ENCODE data around the gene AP1G2. TPM values are rescaled to one million over a fixed set of nuclear protein-coding genes. Genes with fewer than 3 reads are reported as not detected.
A peak's percentile ranks its signal among the peaks of the same experiment; 100 is the strongest.

Gene AP1G2
- total and polyA plus RNA-seq, 2 donors: 55.0 to 313 TPM

DNA sequence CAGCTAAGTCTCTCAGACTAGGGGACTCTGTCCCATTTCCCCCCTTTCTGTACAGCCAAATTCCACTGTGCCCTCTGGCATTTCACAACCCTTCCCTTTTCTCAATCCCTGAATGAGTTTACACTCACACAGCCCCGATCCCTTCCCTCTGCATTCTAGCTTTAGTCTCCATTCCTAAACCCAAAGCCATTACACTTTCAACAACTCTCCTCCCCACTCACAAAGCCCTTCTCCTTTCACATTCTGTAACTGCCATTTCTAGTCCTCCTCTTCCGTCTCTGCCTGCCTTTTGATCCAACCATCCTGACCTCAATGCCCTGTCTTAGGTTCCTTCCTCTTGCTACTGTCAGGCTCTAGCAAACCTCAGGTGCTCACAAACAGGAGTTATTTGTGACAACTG is 19.7 kb downstream of the AP1G2 start:
- Histone ChIP-seq H3K4me3 (ENCODE audit: low read length in 2 of 2) (no peak overlapping the region), H3K27me3 (ENCODE audit: control insufficient read depth in 2 of 2, insufficient read depth in 1 of 2, low read length in 1 of 2) (peaks cover 14 to 46% of the 10 kb centered on the region in 2 donors), H3K27ac (ENCODE audit: low read depth in 1 of 2, low read length in 1 of 2) (no peak overlapping the region), H3K4me1 (ENCODE audit: control insufficient read depth in 2 of 2, insufficient read depth in 2 of 2, low read length in 2 of 2) (peaks cover 2 to 13% of the 10 kb centered on the region in 2 donors), H3K36me3 (ENCODE audit: control insufficient read depth in 2 of 2, insufficient read depth in 2 of 2, low read length in 1 of 2) (no peaks in the 10 kb centered on the region), H3K9me3 (ENCODE audit: control insufficient read depth in 2 of 2, insufficient read depth in 1 of 2, low read length in 1 of 2) (no peaks in the 10 kb centered on the region)
- 89% methylated on average over 2 of the region's 2 CpGs for WGBS
- DNase-seq (ENCODE audit: low read depth in 6 of 9, low spot score in 9 of 9): no peak

DNA sequence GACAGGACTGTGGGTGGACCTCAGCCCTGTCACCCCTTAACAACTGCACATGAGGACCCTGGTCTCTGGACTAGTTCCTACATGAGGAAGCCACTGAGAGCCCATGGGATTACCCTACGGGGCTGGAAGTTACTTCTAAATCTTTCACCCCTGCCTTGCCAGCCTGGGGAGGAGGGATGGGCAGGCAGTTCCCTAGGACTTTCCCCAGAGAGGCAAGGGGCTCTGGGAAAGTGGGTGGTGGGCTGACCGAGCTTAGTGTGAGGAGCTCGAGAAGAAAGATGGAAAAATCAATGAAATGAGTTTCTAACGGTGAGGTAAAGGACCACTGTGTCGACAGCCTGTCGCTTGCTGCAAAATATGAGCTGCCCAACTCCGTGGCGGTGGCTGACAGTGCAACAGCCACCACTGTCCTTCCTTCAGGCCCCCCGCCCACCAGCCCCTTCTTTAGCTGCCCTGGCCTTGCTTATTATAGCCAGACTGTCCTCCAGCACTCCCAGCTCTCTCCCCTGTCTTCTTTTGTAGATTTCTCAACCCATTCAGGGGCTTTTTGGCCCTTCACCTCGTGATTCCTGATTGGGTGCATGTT is 21.0 kb downstream of the AP1G2 start:
- Histone ChIP-seq H3K4me1 (ENCODE audit: control insufficient read depth in 2 of 2, insufficient read depth in 2 of 2, low read length in 2 of 2) (peaks cover 0 to 8% of the 10 kb centered on the region in 2 donors), H3K4me3 (ENCODE audit: low read length in 2 of 2) (no peak overlapping the region), H3K36me3 (ENCODE audit: control insufficient read depth in 2 of 2, insufficient read depth in 2 of 2, low read length in 1 of 2) (no peaks in the 10 kb centered on the region), H3K27me3 (ENCODE audit: control insufficient read depth in 2 of 2, insufficient read depth in 1 of 2, low read length in 1 of 2) (peaks cover 14 to 45% of the 10 kb centered on the region in 2 donors), H3K27ac (ENCODE audit: low read depth in 1 of 2, low read length in 1 of 2) (no peak overlapping the region), H3K9me3 (ENCODE audit: control insufficient read depth in 2 of 2, insufficient read depth in 1 of 2, low read length in 1 of 2) (no peaks in the 10 kb centered on the region)
- no peak for DNase-seq (ENCODE audit: low read depth in 6 of 9, low spot score in 9 of 9)
- WGBS: 93% methylated on average over 10 of the region's 10 CpGs

DNA sequence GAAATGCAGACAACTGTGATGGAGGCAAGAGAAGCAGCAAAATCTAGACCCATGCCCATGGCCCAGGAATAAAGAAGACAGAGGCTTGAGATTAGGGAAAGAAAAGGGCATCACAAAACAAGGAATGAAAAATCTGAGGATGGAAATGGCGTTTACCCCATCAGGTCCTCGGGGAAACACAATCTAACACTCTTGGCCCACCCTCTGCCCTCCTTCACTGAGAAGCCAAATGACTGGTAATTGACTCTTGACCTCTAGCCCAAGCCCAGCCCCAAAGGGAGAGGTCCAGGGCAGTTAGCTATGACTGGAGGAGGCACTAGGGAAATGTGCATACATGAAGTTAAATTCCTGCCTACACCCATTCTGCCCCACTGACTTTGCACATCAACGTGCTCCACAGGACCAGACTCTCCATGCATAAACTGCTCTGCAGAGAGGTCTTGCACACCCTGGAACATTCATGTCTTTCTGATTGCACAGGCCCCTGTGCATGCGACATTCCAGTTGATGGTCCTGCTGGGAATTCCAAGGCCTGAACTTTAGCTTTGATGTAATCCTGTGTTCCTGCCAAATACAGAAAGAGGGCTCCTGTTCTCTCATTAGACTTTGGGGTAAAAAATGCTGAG is 21.7 kb downstream of the AP1G2 start:
- no peaks in the 10 kb centered on the region for H3K36me3 ChIP-seq (ENCODE audit: control insufficient read depth in 2 of 2, insufficient read depth in 2 of 2, low read length in 1 of 2)
- no peak for DNase-seq (ENCODE audit: low read depth in 6 of 9, low spot score in 9 of 9)
- peaks cover 0 to 5% of the 10 kb centered on the region in 2 donors for H3K4me1 ChIP-seq (ENCODE audit: control insufficient read depth in 2 of 2, insufficient read depth in 2 of 2, low read length in 2 of 2)
- no peaks in the 10 kb centered on the region for H3K9me3 ChIP-seq (ENCODE audit: control insufficient read depth in 2 of 2, insufficient read depth in 1 of 2, low read length in 1 of 2)
- 96% methylated on average over 4 of the region's 4 CpGs for WGBS
- H3K27me3 ChIP-seq (ENCODE audit: control insufficient read depth in 2 of 2, insufficient read depth in 1 of 2, low read length in 1 of 2): peaks cover 14 to 38% of the 10 kb centered on the region in 2 donors
- no peak overlapping the region for H3K4me3 ChIP-seq (ENCODE audit: low read length in 2 of 2)
- H3K27ac ChIP-seq (ENCODE audit: low read depth in 1 of 2, low read length in 1 of 2): no peak overlapping the region

DNA sequence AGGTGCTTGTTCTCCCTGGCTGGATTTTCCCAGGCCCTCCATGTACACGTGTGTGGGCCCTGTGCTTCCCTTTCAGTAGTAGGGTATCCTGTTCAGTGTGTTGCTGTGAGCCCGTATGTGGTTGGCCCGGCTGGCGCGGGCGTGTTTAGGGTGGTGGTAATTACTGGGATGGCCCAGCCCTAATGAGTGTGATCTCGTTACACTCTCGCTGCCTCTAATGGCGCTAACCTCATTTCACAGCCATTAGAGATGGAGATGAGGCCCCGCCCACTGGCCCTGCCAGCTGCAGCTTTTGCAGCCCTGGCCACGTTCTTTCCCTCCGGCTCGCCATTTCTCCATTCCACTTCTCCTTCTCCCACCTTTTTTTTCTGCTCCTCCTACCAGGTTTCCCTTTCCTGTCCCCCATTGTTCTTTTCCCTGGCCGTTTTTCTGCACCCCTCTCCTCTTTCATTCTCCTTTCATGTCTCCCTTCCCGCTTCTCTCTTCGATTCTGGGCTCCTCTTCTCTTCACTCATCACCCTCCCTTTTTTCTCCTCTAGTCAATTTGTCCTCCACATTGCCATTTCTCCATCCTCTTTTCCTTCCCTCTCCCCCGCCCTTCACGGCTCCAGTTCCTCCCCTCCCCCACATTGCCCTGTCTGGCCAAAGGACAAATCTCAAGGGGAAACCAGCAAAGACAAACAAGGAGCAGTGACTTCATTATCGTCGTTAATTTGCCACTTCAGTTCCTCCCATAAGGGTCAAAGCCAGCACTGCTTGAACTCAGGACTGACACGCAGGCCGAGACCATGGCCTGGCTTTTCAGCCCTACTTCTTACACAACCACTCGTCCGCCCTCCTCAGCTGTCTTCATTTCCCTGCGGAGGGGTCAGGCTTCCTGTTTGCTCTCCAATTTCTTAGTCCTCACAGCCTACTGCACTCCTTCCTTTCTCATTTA is 22.8 kb downstream of the AP1G2 start:
- Histone ChIP-seq H3K27me3 (ENCODE audit: control insufficient read depth in 2 of 2, insufficient read depth in 1 of 2, low read length in 1 of 2) (peaks cover 5 to 28% of the 10 kb centered on the region in 2 donors), H3K36me3 (ENCODE audit: control insufficient read depth in 2 of 2, insufficient read depth in 2 of 2, low read length in 1 of 2) (no peaks in the 10 kb centered on the region), H3K27ac (ENCODE audit: low read depth in 1 of 2, low read length in 1 of 2) (no peak overlapping the region), H3K4me3 (ENCODE audit: low read length in 2 of 2) (no peak overlapping the region), H3K9me3 (ENCODE audit: control insufficient read depth in 2 of 2, insufficient read depth in 1 of 2, low read length in 1 of 2) (no peaks in the 10 kb centered on the region), H3K4me1 (ENCODE audit: control insufficient read depth in 2 of 2, insufficient read depth in 2 of 2, low read length in 2 of 2) (no peaks in the 10 kb centered on the region)
- no peak for DNase-seq (ENCODE audit: low read depth in 6 of 9, low spot score in 9 of 9)
- 85% methylated on average over 25 of the region's 25 CpGs for WGBS

DNA sequence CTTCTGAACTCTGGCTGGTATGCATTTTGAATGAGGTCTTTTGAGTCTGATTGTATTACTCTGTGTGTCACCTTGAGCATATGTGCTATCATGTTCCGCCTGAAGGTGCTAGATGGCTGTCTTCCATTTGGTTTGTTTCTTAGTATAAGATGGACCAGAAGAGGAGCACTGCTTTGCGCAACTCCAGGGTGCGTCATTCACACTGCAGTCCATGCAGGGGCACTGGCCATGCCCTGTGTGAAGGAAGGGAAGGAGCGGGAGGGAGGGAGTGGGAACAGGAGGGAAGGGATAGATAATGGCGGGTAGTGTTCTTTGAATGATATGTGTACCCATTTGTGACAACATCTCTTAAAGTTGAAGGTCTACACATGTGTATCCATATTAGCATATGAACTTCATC is 24.2 kb downstream of the AP1G2 start:
- peaks cover 0 to 14% of the 10 kb centered on the region in 2 donors for H3K27me3 ChIP-seq (ENCODE audit: control insufficient read depth in 2 of 2, insufficient read depth in 1 of 2, low read length in 1 of 2)
- no peaks in the 10 kb centered on the region for H3K9me3 ChIP-seq (ENCODE audit: control insufficient read depth in 2 of 2, insufficient read depth in 1 of 2, low read length in 1 of 2)
- WGBS: 98% methylated on average over 5 of the region's 5 CpGs
- H3K4me3 ChIP-seq (ENCODE audit: low read length in 2 of 2): no peak overlapping the region
- no peaks in the 10 kb centered on the region for H3K36me3 ChIP-seq (ENCODE audit: control insufficient read depth in 2 of 2, insufficient read depth in 2 of 2, low read length in 1 of 2)
- DNase-seq (ENCODE audit: low read depth in 6 of 9, low spot score in 9 of 9): no peak
- no peak overlapping the region for H3K27ac ChIP-seq (ENCODE audit: low read depth in 1 of 2, low read length in 1 of 2)
- H3K4me1 ChIP-seq (ENCODE audit: control insufficient read depth in 2 of 2, insufficient read depth in 2 of 2, low read length in 2 of 2): no peaks in the 10 kb centered on the region

DNA sequence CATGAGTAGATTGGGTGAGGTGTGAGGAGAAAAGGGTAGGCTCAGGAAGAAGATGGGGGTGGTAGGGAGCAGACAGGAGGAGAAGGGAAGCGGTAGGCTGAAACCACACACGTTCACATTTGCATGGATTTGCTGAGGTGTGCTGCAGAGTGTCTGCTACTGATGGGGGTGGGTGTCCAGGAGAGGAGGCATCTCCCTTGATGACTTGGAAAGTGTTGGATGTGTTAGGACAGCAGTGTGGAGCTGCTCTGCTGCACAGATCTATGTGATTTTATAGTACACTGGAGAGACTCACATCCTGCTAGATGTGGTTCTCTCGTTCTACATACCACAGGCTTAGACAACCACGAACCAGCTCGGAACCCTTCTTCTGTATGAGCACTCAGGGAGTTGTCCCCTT is 25.3 kb downstream of the AP1G2 start:
- no peaks in the 10 kb centered on the region for H3K36me3 ChIP-seq (ENCODE audit: control insufficient read depth in 2 of 2, insufficient read depth in 2 of 2, low read length in 1 of 2)
- DNase-seq (ENCODE audit: low read depth in 6 of 9, low spot score in 9 of 9): no peak
- H3K27me3 ChIP-seq (ENCODE audit: control insufficient read depth in 2 of 2, insufficient read depth in 1 of 2, low read length in 1 of 2): peaks cover 0 to 2% of the 10 kb centered on the region in 2 donors
- no peaks in the 10 kb centered on the region for H3K9me3 ChIP-seq (ENCODE audit: control insufficient read depth in 2 of 2, insufficient read depth in 1 of 2, low read length in 1 of 2)
- no peak overlapping the region for H3K27ac ChIP-seq (ENCODE audit: low read depth in 1 of 2, low read length in 1 of 2)
- 89% methylated on average over 5 of the region's 5 CpGs for WGBS
- no peak overlapping the region for H3K4me3 ChIP-seq (ENCODE audit: low read length in 2 of 2)
- H3K4me1 ChIP-seq (ENCODE audit: control insufficient read depth in 2 of 2, insufficient read depth in 2 of 2, low read length in 2 of 2): no peaks in the 10 kb centered on the region

DNA sequence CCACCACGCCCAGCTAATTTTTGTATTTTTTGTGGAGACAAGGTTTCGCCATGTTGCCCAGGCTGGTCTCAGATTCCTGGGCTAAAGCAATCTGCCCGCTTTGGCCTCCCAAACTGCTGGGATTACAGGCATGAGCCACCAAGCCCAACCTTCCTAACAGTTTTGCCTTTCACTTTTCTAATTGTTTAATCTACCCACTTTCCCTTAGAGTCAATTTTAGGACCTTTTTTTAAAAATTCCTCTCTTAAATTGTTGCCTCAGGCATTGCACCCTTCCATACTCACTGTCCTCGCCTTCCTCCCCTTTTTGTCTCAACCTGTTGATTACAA is 27.5 kb downstream of the AP1G2 start:
- no peak for DNase-seq (ENCODE audit: low read depth in 6 of 9, low spot score in 9 of 9)
- no peak overlapping the region for H3K4me3 ChIP-seq (ENCODE audit: low read length in 2 of 2)
- no peak overlapping the region for H3K27ac ChIP-seq (ENCODE audit: low read depth in 1 of 2, low read length in 1 of 2)
- H3K27me3 ChIP-seq (ENCODE audit: control insufficient read depth in 2 of 2, insufficient read depth in 1 of 2, low read length in 1 of 2): no peaks in the 10 kb centered on the region
- H3K36me3 ChIP-seq (ENCODE audit: control insufficient read depth in 2 of 2, insufficient read depth in 2 of 2, low read length in 1 of 2): no peaks in the 10 kb centered on the region
- no peaks in the 10 kb centered on the region for H3K9me3 ChIP-seq (ENCODE audit: control insufficient read depth in 2 of 2, insufficient read depth in 1 of 2, low read length in 1 of 2)
- no peaks in the 10 kb centered on the region for H3K4me1 ChIP-seq (ENCODE audit: control insufficient read depth in 2 of 2, insufficient read depth in 2 of 2, low read length in 2 of 2)
- WGBS: 96% methylated on average over 4 of the region's 4 CpGs

DNA sequence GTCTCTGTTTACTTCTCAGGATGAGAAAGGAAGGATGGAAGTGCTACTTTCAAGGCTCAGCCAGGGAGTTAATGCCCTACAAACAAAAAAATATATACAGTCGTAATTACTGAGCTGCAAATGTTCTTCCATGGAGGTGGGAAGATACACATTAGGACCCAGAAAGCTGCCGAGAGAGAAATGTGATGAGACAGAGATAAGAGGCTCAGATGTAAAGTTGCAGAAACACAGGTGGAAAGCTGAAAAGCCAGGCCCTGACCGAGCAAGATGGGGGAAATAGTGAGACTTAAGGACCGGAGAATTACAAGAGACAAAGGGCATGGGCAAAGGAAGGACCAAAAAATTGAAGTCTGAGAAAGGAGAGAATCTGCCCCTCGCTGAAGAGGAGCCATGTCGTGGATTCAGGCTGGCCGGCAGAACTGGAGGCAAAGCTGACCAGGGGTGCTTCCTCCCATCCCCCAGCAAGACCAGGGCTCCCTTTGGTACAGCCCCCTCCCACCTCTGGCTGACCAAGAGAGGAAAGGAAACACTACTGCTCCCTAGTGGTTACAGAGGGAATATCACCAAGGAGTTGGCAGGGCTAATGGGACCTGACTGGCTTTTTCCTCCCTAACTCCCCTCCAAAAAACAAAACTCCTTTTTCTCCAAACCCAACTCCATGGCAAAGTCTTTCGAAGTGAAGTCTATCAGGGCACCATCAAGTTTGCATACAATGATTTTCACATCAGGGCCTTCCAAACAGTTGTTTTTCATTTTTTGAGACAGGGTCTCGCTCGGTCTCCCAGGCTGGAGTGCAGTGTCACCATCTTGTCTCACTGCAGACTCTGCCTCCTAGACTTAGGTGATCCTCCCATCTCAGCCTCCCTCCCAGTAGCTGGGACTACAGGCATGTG is 28.1 kb downstream of the AP1G2 start:
- H3K4me3 ChIP-seq (ENCODE audit: low read length in 2 of 2): no peak overlapping the region
- no peaks in the 10 kb centered on the region for H3K27me3 ChIP-seq (ENCODE audit: control insufficient read depth in 2 of 2, insufficient read depth in 1 of 2, low read length in 1 of 2)
- no peaks in the 10 kb centered on the region for H3K36me3 ChIP-seq (ENCODE audit: control insufficient read depth in 2 of 2, insufficient read depth in 2 of 2, low read length in 1 of 2)
- H3K27ac ChIP-seq (ENCODE audit: low read depth in 1 of 2, low read length in 1 of 2): no peak overlapping the region
- DNase-seq (ENCODE audit: low read depth in 6 of 9, low spot score in 9 of 9): peak in 6 of 9 donors; percentile 23 to 60 (median 46)
- no peaks in the 10 kb centered on the region for H3K9me3 ChIP-seq (ENCODE audit: control insufficient read depth in 2 of 2, insufficient read depth in 1 of 2, low read length in 1 of 2)
- no peaks in the 10 kb centered on the region for H3K4me1 ChIP-seq (ENCODE audit: control insufficient read depth in 2 of 2, insufficient read depth in 2 of 2, low read length in 2 of 2)
- 55% methylated on average over 10 of the region's 10 CpGs for WGBS
